Calu3 (cell line): Measurements from ENCODE around the gene TMEM229A. TPM values are rescaled to one million over a fixed set of nuclear protein-coding genes. Genes with fewer than 3 reads are reported as not detected.
"Not testable (repeated sequence)": the region's sequence is repeated elsewhere in the genome, so short reads cannot be mapped to it uniquely, and the experiment has no call there.

Experiments
- Bru-seq: library from RNA; stranded (reverse); fragments of 400-500 nt; gene quantifications from one replicate; lab custom pipeline; 2021; lab: Mats Ljungman, UMichigan
- BruChase-seq, 2 experiments: library from RNA; stranded (reverse); fragments of 400-500 nt; gene quantifications; one replicate each; lab custom pipeline; 2021; lab: Mats Ljungman, UMichigan
- BruUV-seq: library from RNA; stranded (reverse); fragments of 400-500 nt; replicated peaks from 2 replicates; lab custom pipeline; 2021; lab: Mats Ljungman, UMichigan
- CTCF ChIA-PET: fragments of 300-600 bp; sonication (Branson Sonifier 250); formaldehyde crosslinking; loops from one replicate; lab custom pipeline; 2022; ENCODE audit warnings: antibody characterized with exemption; lab: Charles Lee
- DNase-seq: peaks from one replicate; pipeline ENCODE4 v3.0.0; 2022
- H3K27ac Mint-ChIP-seq: one replicate; pipeline ENCODE4 v1.8.0; 2022; ENCODE audit warnings: mixed read lengths; ENCODE audit not compliant: unreplicated experiment
- H3K27me3 Mint-ChIP-seq: one replicate; pipeline ENCODE4 v1.8.0; 2022; ENCODE audit warnings: mixed read lengths; ENCODE audit not compliant: unreplicated experiment
- H3K36me3 Mint-ChIP-seq: one replicate; pipeline ENCODE4 v1.8.0; 2022; ENCODE audit warnings: mild to moderate bottlenecking, moderate library complexity, mixed read lengths; ENCODE audit not compliant: insufficient read depth, unreplicated experiment
- H3K4me1 Mint-ChIP-seq: one replicate; pipeline ENCODE4 v1.8.0; 2022; ENCODE audit warnings: mild to moderate bottlenecking, low read depth, mixed read lengths; ENCODE audit not compliant: unreplicated experiment
- H3K4me3 Mint-ChIP-seq: one replicate; pipeline ENCODE4 v1.8.0; 2022; ENCODE audit warnings: mild to moderate bottlenecking, low read depth, moderate library complexity, mixed read lengths; ENCODE audit not compliant: unreplicated experiment
- H3K9me3 Mint-ChIP-seq: one replicate; pipeline ENCODE4 v1.8.0; 2022; ENCODE audit warnings: low read depth, mixed read lengths; ENCODE audit not compliant: unreplicated experiment
- intact Hi-C: fragments of 100-400 bp; cut with micrococcal nuclease; formaldehyde crosslinking; loops from one replicate; pipeline ENCODE4 v1.10.0; 2022; ENCODE audit not compliant: unreplicated experiment
- long read RNA-seq: library from polyadenylated mRNA; stranded (forward); transcript quantifications from one replicate; pipeline ENCODE4 v2.0.0, GENCODE V29; 2022
- total RNA-seq: library from RNA; stranded (reverse); gene quantifications from 2 replicates; pipeline ENCODE4 v1.2.3, GENCODE V29; 2022
- TF ChIP-seq, protein P1 (sequence below): fragments of 200-600 bp; IDR thresholded peaks from one replicate; pipeline ENCODE4 v1.8.0; 2022; ENCODE audit warnings: antibody characterized with exemption; ENCODE audit not compliant: unreplicated experiment

Gene TMEM229A
- total RNA-seq = not detected in 2 replicates
- not detected for Bru-seq, nascent RNA
- BruChase-seq, experiment 1, labeled RNA remaining after a 6-hour chase = not detected
- BruChase-seq, experiment 2, labeled RNA remaining after a 2-hour chase = not detected
- long read RNA-seq = 0 reads

DNA sequence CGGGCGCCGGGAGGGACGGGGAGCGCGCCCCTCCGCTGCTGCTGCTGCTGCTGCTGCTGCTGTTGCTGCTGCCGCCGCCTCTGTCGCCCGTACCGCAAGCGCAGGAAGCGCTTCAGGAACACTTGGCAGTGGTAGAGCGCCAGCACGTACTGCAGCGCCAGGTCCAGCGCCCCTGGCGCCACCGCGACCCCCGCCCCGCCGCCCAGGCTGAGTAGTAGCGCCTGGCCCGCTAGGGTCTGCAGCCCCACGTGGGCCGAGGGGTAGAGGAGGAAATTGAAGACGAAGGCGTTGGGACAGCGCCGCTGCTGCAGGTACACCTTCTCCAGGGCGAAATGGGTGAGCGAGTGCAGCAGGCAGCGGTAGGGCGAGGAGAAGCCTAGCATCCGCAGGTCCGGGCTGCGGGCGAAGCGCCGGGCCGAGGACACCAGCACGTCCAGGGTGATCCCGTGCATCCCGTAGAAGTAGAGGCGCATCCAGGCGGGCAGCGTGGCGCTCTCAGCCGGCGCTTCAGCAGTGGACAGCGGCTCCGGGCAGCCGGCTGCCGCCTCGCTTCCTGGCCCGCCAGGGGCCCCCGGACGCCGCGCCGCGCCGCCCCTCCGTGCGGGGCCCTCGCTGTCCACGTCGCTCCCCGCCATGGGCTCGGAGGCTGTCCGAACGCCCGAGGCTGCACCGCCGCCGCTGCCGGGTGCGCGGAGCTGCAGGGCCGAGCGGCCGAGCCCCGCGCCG lies at the start of gene TMEM229A:
Gene TMEM229A (minus strand): TSS at position 699 of the 726 bp plus-strand sequence. CDS start 64 bp downstream, at position 635.
- Mint-ChIP-seq H3K4me1 (peaks cover 14% of the 10 kb centered on the region), H3K36me3 (peaks cover 13% of the 10 kb centered on the region), H3K27me3 (peaks cover 64% of the 10 kb centered on the region), H3K27ac (no peak within 1 kb of the TSS), H3K9me3 (no peaks in the 10 kb centered on the region), H3K4me3 (peak within 1 kb of the TSS; percentile 98)
- DNase-seq = peak; percentile 47
- intact Hi-C loops = loop anchor here (5.0 kb wide), 1 partner anchor 105 kb away; the partner anchor contains the start of gene SPAM1
- CTCF ChIA-PET = no interaction called here
- BruUV-seq = no TSS peak
- TF ChIP-seq, protein P1, sequence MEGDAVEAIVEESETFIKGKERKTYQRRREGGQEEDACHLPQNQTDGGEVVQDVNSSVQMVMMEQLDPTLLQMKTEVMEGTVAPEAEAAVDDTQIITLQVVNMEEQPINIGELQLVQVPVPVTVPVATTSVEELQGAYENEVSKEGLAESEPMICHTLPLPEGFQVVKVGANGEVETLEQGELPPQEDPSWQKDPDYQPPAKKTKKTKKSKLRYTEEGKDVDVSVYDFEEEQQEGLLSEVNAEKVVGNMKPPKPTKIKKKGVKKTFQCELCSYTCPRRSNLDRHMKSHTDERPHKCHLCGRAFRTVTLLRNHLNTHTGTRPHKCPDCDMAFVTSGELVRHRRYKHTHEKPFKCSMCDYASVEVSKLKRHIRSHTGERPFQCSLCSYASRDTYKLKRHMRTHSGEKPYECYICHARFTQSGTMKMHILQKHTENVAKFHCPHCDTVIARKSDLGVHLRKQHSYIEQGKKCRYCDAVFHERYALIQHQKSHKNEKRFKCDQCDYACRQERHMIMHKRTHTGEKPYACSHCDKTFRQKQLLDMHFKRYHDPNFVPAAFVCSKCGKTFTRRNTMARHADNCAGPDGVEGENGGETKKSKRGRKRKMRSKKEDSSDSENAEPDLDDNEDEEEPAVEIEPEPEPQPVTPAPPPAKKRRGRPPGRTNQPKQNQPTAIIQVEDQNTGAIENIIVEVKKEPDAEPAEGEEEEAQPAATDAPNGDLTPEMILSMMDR = no peak

DNA sequence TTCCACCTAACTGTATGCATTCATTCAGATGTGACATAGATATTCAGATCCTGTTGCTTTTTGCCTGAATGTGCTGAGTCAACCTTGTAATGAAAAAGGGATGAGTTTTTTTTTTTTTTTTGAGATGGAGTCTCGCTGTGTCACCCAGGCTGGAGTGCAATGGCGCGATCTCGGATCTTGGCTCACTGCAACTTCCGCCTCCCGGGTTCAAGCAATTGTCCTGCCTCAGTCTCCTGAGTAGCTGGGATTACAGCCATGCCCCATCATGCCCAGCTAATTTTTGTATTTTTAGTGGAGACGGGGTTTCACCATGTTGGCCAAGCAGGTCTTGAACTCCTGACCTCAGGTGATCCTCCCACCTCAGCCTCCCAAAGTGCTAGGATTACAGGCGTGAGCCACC lies 49.4 kb upstream of the TMEM229A start:
- CTCF ChIA-PET, BruUV-seq, H3K9me3 Mint-ChIP-seq, H3K36me3 Mint-ChIP-seq, H3K27ac Mint-ChIP-seq, DNase-seq, H3K4me3 Mint-ChIP-seq: not testable (repeated sequence)
- Mint-ChIP-seq H3K27me3 (peaks cover 25% of the 10 kb centered on the region), H3K4me1 (peaks cover 33% of the 10 kb centered on the region)
- intact Hi-C loops = loop anchor here (10.0 kb wide), 1 partner anchor 287 kb away; no protein-coding TSS in a partner anchor

DNA sequence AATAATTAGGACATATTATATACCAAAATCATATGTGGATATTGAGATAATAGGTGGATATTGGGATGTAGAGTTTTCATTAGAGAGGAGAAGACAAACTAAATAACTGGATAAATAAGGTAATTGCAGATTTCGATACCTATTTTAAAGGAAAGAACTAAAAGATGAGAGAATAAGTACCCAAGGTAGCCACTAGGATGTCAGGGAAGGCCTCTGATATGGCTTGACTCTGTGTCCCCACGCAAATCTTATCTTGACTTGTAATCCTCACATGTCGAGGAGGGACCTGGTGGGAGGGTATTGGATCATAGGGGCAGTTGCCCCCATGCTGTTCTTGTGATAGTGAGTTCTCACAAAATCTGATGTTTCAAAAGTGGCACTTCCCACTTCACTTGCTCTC lies 44.7 kb upstream of the TMEM229A start:
- intact Hi-C loops = no loop called here
- BruUV-seq = no TSS peak
- H3K9me3 Mint-ChIP-seq = no peaks in the 10 kb centered on the region
- peaks cover 17% of the 10 kb centered on the region for H3K27me3 Mint-ChIP-seq
- no peaks in the 10 kb centered on the region for H3K36me3 Mint-ChIP-seq
- peaks cover 9% of the 10 kb centered on the region for H3K4me1 Mint-ChIP-seq
- no peak for DNase-seq
- TF ChIP-seq, protein P1 = no peak
- no peak overlapping the region for H3K4me3 Mint-ChIP-seq
- CTCF ChIA-PET = no interaction called here
- H3K27ac Mint-ChIP-seq = no peak overlapping the region

DNA sequence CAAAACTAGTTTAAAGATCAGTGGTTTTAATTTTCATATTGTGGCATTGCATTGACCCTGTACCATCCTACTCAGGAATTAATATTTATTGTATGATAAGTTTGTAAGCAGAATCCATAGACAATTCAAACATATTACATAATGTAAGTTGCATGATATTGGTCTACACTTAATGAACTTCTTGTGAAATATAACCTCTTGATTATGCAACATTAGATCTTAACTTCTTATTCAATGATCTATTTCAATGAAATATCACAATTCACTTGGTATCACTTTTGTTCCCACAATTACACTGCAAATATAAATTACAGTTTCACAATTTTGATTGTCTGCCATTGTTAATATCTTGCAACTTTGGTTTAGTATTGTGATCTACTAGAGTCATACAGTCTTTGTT lies 44.0 kb upstream of the TMEM229A start:
- Mint-ChIP-seq H3K4me3 (no peak overlapping the region), H3K27me3 (peaks cover 16% of the 10 kb centered on the region), H3K36me3 (no peaks in the 10 kb centered on the region), H3K4me1 (peaks cover 9% of the 10 kb centered on the region), H3K27ac (no peak overlapping the region), H3K9me3 (no peaks in the 10 kb centered on the region)
- TF ChIP-seq, protein P1 = no peak
- no TSS peak for BruUV-seq
- CTCF ChIA-PET = no interaction called here
- intact Hi-C loops = no loop called here
- DNase-seq = no peak
